ENCODE results near the gene BBLN.

Gene BBLN

DNA sequence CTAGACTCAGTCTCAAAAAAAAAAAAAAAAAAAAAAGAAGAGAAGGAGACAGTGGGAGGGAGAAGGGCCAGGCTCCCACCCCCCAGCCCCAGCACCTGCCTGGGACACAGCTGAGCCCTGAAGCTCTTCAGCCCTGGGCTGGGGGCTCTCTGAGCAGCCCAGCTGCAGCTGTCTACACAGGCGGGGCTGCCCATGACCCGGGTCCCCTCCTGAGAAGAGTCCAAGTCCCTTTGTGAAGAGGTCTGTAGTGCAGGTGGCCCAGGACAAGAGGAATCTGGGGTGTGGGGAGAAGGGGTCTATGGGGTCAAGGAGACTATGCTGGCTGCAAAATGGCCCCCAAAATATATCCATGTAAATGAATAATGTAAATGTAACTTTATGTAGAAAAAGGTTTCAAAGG, 17.5 kb upstream of the BBLN start:
- DNase-seq (ENCODE audit: low spot score) (peak; percentile 15), ATAC-seq (ENCODE audit: low read depth) (no peak)
- Histone ChIP-seq H3K4me1 (ENCODE audit: insufficient read depth, poor library complexity, severe bottlenecking) (peaks cover 15% of the 10 kb centered on the region), H3K9me3 (ENCODE audit: severe bottlenecking) (no peaks in the 10 kb centered on the region), H3K27me3 (ENCODE audit: insufficient read depth, poor library complexity, severe bottlenecking) (no peaks in the 10 kb centered on the region), H3K36me3 (ENCODE audit: low read depth) (no peaks in the 10 kb centered on the region), H3K4me3 (ENCODE audit: severe bottlenecking) (no peak overlapping the region), H3K27ac (ENCODE audit: poor library complexity, severe bottlenecking) (no peak overlapping the region)
- TF ChIP-seq, protein P1, sequence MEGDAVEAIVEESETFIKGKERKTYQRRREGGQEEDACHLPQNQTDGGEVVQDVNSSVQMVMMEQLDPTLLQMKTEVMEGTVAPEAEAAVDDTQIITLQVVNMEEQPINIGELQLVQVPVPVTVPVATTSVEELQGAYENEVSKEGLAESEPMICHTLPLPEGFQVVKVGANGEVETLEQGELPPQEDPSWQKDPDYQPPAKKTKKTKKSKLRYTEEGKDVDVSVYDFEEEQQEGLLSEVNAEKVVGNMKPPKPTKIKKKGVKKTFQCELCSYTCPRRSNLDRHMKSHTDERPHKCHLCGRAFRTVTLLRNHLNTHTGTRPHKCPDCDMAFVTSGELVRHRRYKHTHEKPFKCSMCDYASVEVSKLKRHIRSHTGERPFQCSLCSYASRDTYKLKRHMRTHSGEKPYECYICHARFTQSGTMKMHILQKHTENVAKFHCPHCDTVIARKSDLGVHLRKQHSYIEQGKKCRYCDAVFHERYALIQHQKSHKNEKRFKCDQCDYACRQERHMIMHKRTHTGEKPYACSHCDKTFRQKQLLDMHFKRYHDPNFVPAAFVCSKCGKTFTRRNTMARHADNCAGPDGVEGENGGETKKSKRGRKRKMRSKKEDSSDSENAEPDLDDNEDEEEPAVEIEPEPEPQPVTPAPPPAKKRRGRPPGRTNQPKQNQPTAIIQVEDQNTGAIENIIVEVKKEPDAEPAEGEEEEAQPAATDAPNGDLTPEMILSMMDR (IDR thresholded peaks at IDR 0.05; ENCODE audit: poor library complexity, severe bottlenecking) = no peak

DNA sequence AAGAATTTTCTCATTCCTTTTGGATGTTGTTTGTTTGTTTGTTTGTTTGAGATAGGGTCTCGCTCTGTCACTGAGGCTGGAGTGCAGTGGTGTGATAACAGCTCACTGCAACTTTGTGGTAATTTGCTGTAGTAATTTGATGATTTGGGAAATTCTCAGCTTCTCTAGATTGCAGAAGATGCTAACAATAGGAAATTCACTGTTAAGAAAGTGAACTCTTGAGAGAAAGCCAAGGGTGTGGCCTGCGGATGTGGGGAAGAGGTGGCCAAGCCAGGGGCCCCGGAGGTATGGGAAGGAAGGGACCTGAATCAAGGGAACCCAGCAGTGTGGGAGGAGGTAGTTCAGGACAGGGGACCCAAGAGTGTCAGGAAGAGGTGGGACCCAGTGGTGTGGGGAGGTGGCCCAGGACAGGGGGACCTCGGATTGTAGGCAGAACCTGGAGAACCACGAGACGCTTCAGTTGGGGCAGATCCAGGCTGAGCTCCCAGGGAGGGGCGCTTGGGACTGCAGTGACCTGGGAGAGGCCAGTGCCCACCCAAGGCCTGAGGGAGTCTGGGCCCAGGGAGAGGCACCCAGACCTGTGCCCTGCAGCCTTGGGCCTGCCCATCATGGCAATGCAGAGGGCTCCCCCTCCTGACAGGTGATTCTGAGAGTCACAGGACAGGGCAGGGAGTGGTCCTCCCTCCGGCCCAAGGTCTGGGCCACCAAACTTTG, 16.4 kb upstream of the BBLN start:
- ATAC-seq (ENCODE audit: low read depth) = no peak; the same call in 2 of the 3 replicates
- H3K27ac ChIP-seq (ENCODE audit: poor library complexity, severe bottlenecking) = peak overlapping the region; percentile 30

DNA sequence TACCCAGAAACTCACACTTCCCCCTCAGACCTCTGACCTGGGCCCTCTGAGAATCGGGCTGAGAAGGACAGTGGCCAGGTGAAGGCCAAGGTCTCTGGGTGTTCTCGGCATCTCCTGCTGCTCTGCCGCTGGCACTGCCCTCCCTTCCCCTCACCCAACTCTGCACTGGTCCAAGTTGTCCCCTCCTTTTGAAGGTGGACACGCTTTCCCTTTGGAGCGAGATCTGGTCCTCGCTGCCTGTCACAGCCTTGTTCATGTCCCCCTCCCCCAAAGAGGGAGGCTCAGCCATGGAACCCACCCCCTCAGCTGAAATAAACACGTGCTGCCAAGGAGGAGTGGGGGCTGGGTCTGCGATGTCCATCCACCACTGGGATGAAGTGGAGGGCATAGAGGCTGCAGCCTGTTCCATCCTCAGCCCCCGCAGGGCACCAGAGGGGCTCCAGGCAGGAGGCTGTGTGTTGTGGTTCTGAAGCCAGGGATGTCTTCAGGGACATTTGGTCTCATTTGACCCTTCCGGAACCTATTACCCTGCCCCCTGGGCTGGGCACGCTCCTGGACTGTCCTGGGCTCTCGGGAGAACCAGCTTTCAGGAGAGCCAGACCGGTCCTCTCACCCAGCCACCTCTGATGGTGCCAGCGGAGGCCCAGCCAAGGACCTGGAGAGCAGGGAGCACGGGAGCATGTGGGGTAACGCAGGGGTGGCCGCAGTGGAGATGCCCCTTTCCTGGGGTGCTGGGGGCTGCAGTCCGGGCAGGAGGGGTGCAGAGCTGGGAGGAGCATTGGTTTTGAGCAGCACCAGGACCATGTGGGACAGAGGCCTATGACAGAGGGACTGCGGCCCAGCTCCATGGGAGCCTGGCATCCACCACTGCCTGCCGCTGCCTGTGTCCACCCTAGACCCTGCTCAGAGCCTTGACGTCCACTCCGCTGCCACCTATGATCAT, 15.6 kb upstream of the BBLN start:
- DNase-seq (ENCODE audit: low spot score) = no peak
- H3K9me3 ChIP-seq (ENCODE audit: severe bottlenecking) = no peaks in the 10 kb centered on the region

More for the DNA sequence above, 16.4 kb upstream of the BBLN start:
- Histone ChIP-seq H3K4me1 (ENCODE audit: insufficient read depth, poor library complexity, severe bottlenecking) (peaks cover 20% of the 10 kb centered on the region), H3K9me3 (ENCODE audit: severe bottlenecking) (no peaks in the 10 kb centered on the region), H3K27me3 (ENCODE audit: insufficient read depth, poor library complexity, severe bottlenecking) (no peaks in the 10 kb centered on the region), H3K4me3 (ENCODE audit: severe bottlenecking) (no peak overlapping the region), H3K36me3 (ENCODE audit: low read depth) (no peaks in the 10 kb centered on the region)
- no peak for DNase-seq (ENCODE audit: low spot score)
- TF ChIP-seq, protein P1 (IDR thresholded peaks at IDR 0.05; ENCODE audit: poor library complexity, severe bottlenecking) = no peak

DNA sequence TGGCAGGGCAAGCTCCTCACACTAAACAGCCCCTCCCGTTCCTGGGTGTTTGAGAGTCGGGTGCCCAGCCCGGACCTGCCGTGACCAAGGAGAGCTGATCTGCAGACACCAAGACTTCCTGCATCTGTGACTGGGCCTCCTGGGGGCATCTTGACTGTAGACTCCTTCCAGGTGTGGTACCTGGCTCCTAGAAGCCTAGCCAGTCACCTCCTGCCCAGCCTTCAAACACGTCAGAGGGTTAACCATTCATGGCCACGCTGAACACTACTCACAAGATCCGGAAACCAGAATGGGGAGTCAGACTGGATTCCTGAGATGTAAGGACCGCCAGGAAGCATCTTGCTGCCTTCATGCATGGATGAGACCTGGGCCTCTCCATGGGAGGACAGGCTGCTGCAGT, 14.5 kb upstream of the BBLN start:
- ATAC-seq (ENCODE audit: low read depth) (peak; percentile 43; the same call in 2 of the 3 replicates), DNase-seq (ENCODE audit: low spot score) (peak; percentile 68)
- Histone ChIP-seq H3K36me3 (ENCODE audit: low read depth) (no peaks in the 10 kb centered on the region), H3K27me3 (ENCODE audit: insufficient read depth, poor library complexity, severe bottlenecking) (no peaks in the 10 kb centered on the region), H3K4me3 (ENCODE audit: severe bottlenecking) (no peak overlapping the region), H3K9me3 (ENCODE audit: severe bottlenecking) (no peaks in the 10 kb centered on the region), H3K4me1 (ENCODE audit: insufficient read depth, poor library complexity, severe bottlenecking) (peaks cover 29% of the 10 kb centered on the region), H3K27ac (ENCODE audit: poor library complexity, severe bottlenecking) (peak overlapping the region; percentile 13)
- TF ChIP-seq, protein P1 (IDR thresholded peaks at IDR 0.05; ENCODE audit: poor library complexity, severe bottlenecking) = no peak

More for the DNA sequence above, 15.6 kb upstream of the BBLN start:
- Histone ChIP-seq H3K4me1 (ENCODE audit: insufficient read depth, poor library complexity, severe bottlenecking) (peaks cover 29% of the 10 kb centered on the region), H3K27me3 (ENCODE audit: insufficient read depth, poor library complexity, severe bottlenecking) (no peaks in the 10 kb centered on the region), H3K36me3 (ENCODE audit: low read depth) (no peaks in the 10 kb centered on the region), H3K4me3 (ENCODE audit: severe bottlenecking) (no peak overlapping the region), H3K27ac (ENCODE audit: poor library complexity, severe bottlenecking) (peak overlapping the region; percentile 30)
- TF ChIP-seq, protein P1 (IDR thresholded peaks at IDR 0.05; ENCODE audit: poor library complexity, severe bottlenecking) = no peak
- no peak for ATAC-seq (ENCODE audit: low read depth)

Data from RWPE2 (cell line).